Measurements from ENCODE around the gene DCST1. TPM values are rescaled to one million over a fixed set of nuclear protein-coding genes. Genes with fewer than 3 reads are reported as not detected.

Gene DCST1
- total and polyA plus RNA-seq, 2 experiments from 2014 or later = not detected

DNA sequence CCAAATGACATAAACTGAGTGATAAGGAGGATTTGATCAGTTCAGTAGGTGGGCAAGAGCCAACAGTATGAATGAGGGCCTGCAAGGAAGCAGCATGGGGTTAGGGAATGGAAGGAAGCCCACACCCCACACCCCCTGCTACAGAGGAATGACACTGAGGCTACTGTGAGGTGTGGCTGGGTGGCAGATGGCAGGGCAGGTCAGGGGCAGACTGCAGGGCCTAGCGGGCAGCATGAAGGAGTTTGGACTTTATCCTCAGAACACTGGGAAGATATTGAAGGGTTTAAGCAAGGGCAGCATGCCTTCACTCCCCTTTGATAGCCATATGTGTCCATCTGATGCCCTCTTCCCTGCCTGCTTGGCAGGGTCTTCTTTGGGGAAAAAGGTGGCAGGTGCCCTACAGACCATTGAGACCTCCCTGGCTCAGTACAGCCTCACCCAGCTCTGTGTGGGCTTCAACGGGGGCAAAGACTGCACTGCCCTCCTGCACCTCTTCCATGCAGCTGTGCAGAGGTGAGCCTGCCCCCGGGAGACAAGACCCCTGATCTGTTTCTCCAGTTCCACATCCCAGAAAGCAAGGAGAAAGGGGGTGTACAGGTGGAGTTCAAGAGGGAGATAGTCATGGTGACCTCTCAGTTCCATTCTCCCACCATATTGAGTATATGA is 44.3 kb upstream of the DCST1 start:
- 69 to 75% methylated on average over 3 of the region's 3 CpGs for WGBS, 2 experiments (ENCODE audit: low coverage in 1 of 2, low lambda C conversion rate in 2 of 2, missing lambda C conversion rate in 2 of 2)
- H3K27me3 ChIP-seq (replicated peaks; ENCODE audit: insufficient read depth) = no peaks in the 10 kb centered on the region
- DNase-seq = no peak
- no peak overlapping the region for H3K4me3 ChIP-seq
- no peaks in the 10 kb centered on the region for H3K9me3 ChIP-seq (ENCODE audit: low read depth)
- peaks cover 37% of the 10 kb centered on the region for H3K79me2 ChIP-seq (ENCODE audit: insufficient read depth)
- no peaks in the 10 kb centered on the region for H4K20me1 ChIP-seq (ENCODE audit: insufficient read depth)
- H3F3A ChIP-seq (ENCODE audit: insufficient read depth) = no peaks in the 10 kb centered on the region
- H3K9me2 ChIP-seq (ENCODE audit: insufficient read depth) = no peaks in the 10 kb centered on the region
- H2AFZ ChIP-seq = no peak overlapping the region
- no peak overlapping the region for H3K9ac ChIP-seq
- no peak overlapping the region for H3K27ac ChIP-seq
- no peak overlapping the region for H3K4me2 ChIP-seq (ENCODE audit: unreplicated experiment)
- H3K36me3 ChIP-seq (ENCODE audit: low read depth) = 0 out of 2 replicates have a peak, but pooled peaks cover 8% of the 10 kb centered on the region
- TF ChIP-seq EZH2 (IDR thresholded peaks at IDR 0.05; ENCODE audit: insufficient read depth, poor library complexity, severe bottlenecking) = no peak
- no peak for TF ChIP-seq EZH2phosphoT487 (IDR thresholded peaks at IDR 0.05; ENCODE audit: insufficient read depth, low read depth)
- in situ Hi-C loops (cut with MboI) = no loop called here
- no peaks in the 10 kb centered on the region for H3K4me1 ChIP-seq (ENCODE audit: insufficient read depth)

DNA sequence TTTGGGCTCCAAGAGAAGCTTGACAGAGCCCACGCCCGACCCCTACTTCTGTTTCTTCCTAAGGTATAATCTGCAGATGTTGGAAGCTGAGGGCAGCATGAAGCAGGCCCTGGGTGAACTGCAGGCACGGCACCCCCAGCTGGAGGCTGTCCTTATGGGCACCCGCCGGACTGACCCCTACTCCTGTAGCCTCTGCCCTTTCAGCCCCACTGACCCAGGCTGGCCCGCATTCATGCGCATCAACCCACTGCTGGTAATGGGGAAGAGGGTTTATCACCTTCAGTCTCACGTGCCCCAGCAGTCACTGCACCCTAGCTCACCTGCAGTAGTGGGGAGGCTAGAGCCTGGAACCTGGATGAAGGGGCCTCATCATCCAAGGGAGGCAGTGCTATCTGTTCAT is 43.3 kb upstream of the DCST1 start:
- H3K79me2 ChIP-seq (ENCODE audit: insufficient read depth) = peaks cover 27% of the 10 kb centered on the region
- WGBS, 2 experiments (ENCODE audit: low coverage in 1 of 2, low lambda C conversion rate in 2 of 2, missing lambda C conversion rate in 2 of 2) = 93 to 96% methylated on average over 8 of the region's 8 CpGs
- H3F3A ChIP-seq (ENCODE audit: insufficient read depth) = no peaks in the 10 kb centered on the region
- no peak overlapping the region for H2AFZ ChIP-seq
- H3K27me3 ChIP-seq (replicated peaks; ENCODE audit: insufficient read depth) = no peaks in the 10 kb centered on the region
- TF ChIP-seq EZH2 (IDR thresholded peaks at IDR 0.05; ENCODE audit: insufficient read depth, poor library complexity, severe bottlenecking) = no peak
- TF ChIP-seq EZH2phosphoT487 (IDR thresholded peaks at IDR 0.05; ENCODE audit: insufficient read depth, low read depth) = no peak
- no peaks in the 10 kb centered on the region for H3K9me2 ChIP-seq (ENCODE audit: insufficient read depth)
- DNase-seq = no peak
- no peak overlapping the region for H3K27ac ChIP-seq
- no peak overlapping the region for H3K4me3 ChIP-seq
- H3K36me3 ChIP-seq (ENCODE audit: low read depth) = 0 out of 2 replicates have a peak, but pooled peaks cover 8% of the 10 kb centered on the region
- no peak overlapping the region for H3K9ac ChIP-seq
- H4K20me1 ChIP-seq (ENCODE audit: insufficient read depth) = no peaks in the 10 kb centered on the region
- no peaks in the 10 kb centered on the region for H3K9me3 ChIP-seq (ENCODE audit: low read depth)
- H3K4me1 ChIP-seq (ENCODE audit: insufficient read depth) = no peaks in the 10 kb centered on the region
- no peak overlapping the region for H3K4me2 ChIP-seq (ENCODE audit: unreplicated experiment)
- in situ Hi-C loops (cut with MboI) = no loop called here

DNA sequence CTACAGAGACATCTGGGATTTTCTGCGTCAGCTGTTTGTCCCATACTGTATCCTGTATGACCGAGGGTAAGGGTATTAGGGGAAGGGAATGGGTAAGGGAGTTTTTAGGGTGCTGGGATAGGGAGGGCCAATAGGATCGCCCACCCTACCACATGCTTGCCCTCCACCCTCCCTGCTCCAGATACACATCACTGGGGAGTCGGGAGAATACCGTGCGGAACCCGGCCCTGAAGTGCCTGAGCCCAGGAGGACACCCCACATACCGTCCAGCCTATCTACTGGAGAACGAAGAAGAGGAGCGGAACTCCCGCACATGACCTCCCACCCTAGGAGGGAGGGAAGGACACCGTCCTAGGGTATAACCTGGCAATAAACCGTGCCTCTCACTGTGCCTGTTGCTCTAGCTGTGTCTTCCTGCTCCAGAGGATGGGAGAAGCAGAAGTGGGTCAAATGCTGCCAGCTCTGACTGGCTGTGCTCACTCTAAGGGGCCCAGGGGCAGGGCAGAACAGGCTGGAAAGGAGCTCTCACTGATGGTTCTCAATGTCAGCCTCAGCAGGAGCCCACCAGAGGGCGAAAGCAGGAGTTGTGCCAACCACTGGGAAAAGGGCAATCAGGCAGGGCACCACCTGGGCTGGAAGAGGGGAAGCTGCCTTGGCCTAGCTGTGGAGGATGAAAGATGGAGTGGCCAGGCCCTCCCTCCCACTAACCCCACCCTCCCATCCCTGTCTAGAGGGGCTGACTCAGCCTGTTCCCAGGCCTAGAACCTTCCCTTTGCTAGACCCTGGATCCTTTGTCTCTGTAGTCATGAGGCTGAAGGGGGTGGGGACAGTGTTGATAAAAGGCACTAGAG is 40.7 kb upstream of the DCST1 start:
- H3K4me1 ChIP-seq (ENCODE audit: insufficient read depth) = 0 out of 2 replicates have a peak, but pooled peaks cover 3% of the 10 kb centered on the region
- H3F3A ChIP-seq (ENCODE audit: insufficient read depth) = peaks cover 5% of the 10 kb centered on the region; the same call in 1 of the 2 replicates
- no peaks in the 10 kb centered on the region for H3K9me3 ChIP-seq (ENCODE audit: low read depth)
- 0 out of 2 replicates have a peak, but pooled peaks cover 2% of the 10 kb centered on the region for H3K79me2 ChIP-seq (ENCODE audit: insufficient read depth)
- H3K9ac ChIP-seq = no peak overlapping the region
- H3K9me2 ChIP-seq (ENCODE audit: insufficient read depth) = no peaks in the 10 kb centered on the region
- H3K4me3 ChIP-seq = no peak overlapping the region
- H3K4me2 ChIP-seq (ENCODE audit: unreplicated experiment) = no peak overlapping the region
- H3K36me3 ChIP-seq (ENCODE audit: low read depth) = 0 out of 2 replicates have a peak, but pooled peaks cover 8% of the 10 kb centered on the region
- H3K27ac ChIP-seq = no peak overlapping the region
- H2AFZ ChIP-seq = no peak overlapping the region
- 83 to 87% methylated on average over 14 of the region's 14 CpGs for WGBS, 2 experiments (ENCODE audit: low coverage in 1 of 2, low lambda C conversion rate in 2 of 2, missing lambda C conversion rate in 2 of 2)
- no peaks in the 10 kb centered on the region for H3K27me3 ChIP-seq (replicated peaks; ENCODE audit: insufficient read depth)
- no peaks in the 10 kb centered on the region for H4K20me1 ChIP-seq (ENCODE audit: insufficient read depth)
- in situ Hi-C loops (cut with MboI) = no loop called here
- DNase-seq = peak; percentile 61
- TF ChIP-seq EZH2phosphoT487 (IDR thresholded peaks at IDR 0.05; ENCODE audit: insufficient read depth, low read depth) (no peak), EZH2 (IDR thresholded peaks at IDR 0.05; ENCODE audit: insufficient read depth, poor library complexity, severe bottlenecking) (no peak)

DNA sequence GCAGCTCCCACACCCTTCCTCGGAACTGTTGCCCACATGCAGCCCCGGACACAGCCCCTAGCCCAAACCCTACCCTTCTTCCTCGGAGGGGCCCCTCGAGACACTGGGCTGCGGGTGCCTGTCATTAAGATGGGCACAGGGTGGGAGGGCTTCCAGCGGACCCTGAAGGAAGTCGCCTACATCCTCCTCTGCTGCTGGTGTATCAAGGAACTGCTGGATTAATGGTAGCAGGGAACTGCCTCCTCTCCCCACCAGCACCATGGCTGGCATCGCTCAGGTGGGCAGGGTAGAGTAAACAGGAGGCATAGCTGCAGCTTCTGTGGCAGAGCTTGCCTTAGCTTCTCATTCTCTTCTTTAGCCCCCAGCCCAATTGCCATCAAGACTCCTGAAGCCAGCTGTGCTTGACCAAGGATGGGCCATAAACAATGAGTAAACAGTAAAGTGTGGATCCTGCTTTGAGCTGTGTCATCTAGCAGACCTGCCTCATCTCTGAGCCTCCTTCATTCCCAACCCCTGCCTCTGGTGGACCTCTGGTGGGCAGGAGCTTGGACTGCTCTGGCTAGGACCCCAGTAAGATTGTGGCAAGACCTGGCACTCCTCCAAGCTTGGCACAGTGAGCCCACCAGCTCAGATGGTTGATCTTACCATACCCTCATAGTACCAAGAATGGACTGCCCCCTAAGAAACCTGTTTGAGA is 39.9 kb upstream of the DCST1 start, which contains the start of gene LENEP:
Gene LENEP (plus strand): TSS at position 15 of the 697 bp plus-strand sequence. CDS start 22 bp downstream, at position 37.
- H3K36me3 ChIP-seq (ENCODE audit: low read depth) = 0 out of 2 replicates have a peak, but pooled peaks cover 5% of the 10 kb centered on the region
- in situ Hi-C loops (cut with MboI) = no loop called here
- TF ChIP-seq EZH2phosphoT487 (IDR thresholded peaks at IDR 0.05; ENCODE audit: insufficient read depth, low read depth) (no peak), EZH2 (IDR thresholded peaks at IDR 0.05; ENCODE audit: insufficient read depth, poor library complexity, severe bottlenecking) (no peak)
- H4K20me1 ChIP-seq (ENCODE audit: insufficient read depth) = no peaks in the 10 kb centered on the region
- no peaks in the 10 kb centered on the region for H3K9me2 ChIP-seq (ENCODE audit: insufficient read depth)
- H3K27me3 ChIP-seq (replicated peaks; ENCODE audit: insufficient read depth) = no peaks in the 10 kb centered on the region
- H2AFZ ChIP-seq = no peak within 1 kb of the TSS
- no peaks in the 10 kb centered on the region for H3K9me3 ChIP-seq (ENCODE audit: low read depth)
- H3K9ac ChIP-seq = no peak within 1 kb of the TSS
- H3K79me2 ChIP-seq (ENCODE audit: insufficient read depth) = no peaks in the 10 kb centered on the region
- no peak for DNase-seq
- WGBS, 2 experiments (ENCODE audit: low coverage in 1 of 2, low lambda C conversion rate in 2 of 2, missing lambda C conversion rate in 2 of 2) = 69 to 75% methylated on average over 8 of the region's 8 CpGs
- H3K4me2 ChIP-seq (ENCODE audit: unreplicated experiment) = no peak within 1 kb of the TSS
- H3K4me1 ChIP-seq (ENCODE audit: insufficient read depth) = 0 out of 2 replicates have a peak, but pooled peaks cover 3% of the 10 kb centered on the region
- H3K4me3 ChIP-seq = no peak within 1 kb of the TSS
- no peak within 1 kb of the TSS for H3K27ac ChIP-seq
- H3F3A ChIP-seq (ENCODE audit: insufficient read depth) = peaks cover 5% of the 10 kb centered on the region; the same call in 1 of the 2 replicates

All from GM23248 (cell line).